LHCN-M2 (cell line): Measurements from ENCODE around the gene MGME1. TPM values are rescaled to one million over a fixed set of nuclear protein-coding genes. Genes with fewer than 3 reads are reported as not detected.

Experiments
- DNase-seq: peaks from one replicate; pipeline ENCODE4 v3.0.0-alpha.2; 2012; ENCODE audit warnings: low read depth
- total RNA-seq: library from RNA; depleted of rRNA; stranded (reverse); fragments of >200 nt; gene quantifications from 2 replicates; pipeline ENCODE4 v1.2.3, GENCODE V29; 2014

MGME1 gene
- total RNA-seq, 1 experiment from 2014 or later = 42.6 TPM

DNA sequence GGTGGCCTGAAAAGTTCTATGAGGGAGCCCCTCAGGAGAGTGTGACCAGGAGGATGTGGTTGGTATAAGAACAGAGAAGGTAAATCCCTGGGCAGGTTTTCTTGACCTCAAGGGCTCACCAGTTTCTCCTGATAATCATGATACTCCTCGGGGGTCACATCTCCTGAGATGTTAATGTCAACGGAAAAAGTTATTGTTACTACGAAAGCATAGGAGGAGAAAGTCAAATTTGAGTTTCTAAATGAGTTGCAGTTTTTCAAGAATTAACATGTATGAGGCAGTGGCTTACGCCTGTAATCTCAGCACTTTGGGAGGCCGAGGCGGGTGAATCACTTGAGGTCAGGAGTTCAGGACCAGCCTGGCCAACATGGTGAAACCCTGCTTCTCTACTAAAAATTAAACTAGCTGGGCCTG is 23.4 kb downstream of the MGME1 start:
- DNase-seq = no peak

DNA sequence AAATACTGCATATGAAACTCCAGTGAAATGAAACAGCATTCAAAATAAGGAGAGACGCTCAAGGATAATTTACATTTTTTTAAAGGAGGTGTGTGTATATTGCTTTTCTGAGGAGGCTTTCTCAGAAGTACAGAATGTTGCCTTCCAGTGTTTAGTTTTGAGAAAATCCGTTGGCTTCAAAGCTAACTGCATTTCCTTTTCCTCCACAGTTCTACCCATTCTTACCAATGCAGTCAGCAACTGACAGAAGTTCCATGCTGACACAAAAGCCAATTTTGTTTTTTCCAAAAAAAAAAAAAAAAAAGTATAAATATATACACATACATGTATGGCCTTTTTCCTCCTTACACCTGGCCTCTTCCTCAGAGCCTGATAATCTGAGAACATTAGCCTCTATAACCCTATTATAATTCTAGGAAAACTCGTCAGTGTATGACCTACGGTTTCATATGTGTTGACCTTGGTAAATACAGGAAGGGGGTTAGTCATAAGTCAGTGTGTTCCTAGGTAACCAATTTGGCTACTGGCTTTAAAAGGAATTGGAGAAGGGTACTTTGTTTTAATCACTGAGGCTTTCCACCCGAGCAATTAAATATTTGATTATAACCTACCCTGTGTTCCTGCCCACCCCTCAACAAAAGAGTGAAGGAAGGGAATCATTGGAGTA is 24.2 kb downstream of the MGME1 start:
- no peak for DNase-seq

DNA sequence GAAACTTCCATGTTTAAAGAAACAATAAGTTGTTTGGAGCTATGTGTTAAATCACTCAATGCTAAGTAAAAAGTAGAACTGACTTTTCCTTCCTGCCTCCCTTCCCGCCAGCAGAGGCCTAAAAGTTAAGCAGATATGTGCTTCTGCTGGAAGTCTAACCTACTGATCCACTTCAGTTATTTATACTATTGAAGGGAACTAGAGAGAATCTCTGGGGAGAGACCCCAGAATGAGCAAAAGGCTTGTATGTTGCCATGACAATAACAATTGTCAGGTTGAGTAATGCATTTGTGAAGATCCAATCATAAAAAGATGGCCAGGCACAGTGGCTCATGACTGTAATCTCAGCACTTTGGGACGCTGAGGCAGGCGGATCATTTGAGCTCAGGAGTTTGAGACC is 24.7 kb downstream of the MGME1 start:
- no peak for DNase-seq

DNA sequence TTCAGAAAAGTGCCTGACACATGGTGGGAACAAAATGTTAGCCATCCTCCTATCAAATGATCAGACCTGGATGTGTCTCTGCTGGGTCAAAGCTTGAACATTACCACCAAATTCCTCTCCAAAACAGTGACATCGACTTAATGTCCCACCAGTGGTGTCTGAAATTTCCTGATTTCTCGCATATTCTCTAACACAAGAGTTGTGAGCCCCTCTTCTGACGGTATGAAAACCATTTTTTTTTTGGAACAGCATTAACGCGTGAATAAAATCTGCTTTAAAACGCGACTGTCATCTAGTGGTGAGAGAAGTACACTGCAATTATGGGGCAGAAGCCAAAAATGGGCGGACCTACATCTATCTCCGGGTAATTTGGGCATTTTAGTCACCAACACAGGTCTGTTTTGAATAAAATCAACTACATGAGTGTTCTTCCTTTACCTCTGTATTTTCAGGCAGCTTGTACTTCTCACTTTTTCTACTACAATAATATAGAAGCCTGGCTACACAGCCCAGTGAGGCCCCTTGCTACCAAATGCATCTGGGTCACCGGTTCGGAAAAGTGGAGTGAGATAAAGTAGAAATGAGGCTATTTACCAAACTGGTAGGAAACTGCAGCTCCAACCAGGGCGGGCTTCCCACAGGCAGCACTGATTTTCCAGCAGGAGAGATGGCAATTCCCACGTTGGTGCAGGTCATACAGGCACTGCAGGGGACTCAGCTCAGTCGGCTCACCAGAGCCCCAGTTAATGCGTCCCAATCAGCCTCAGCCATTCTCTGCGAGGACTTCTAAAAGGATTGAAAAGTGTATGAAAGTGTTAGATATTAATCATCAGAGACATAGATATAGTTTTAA is 27.4 kb downstream of the MGME1 start:
- DNase-seq = peak; percentile 59

- no peak for DNase-seq
Observed at GRCh38 chr20:17998446-17998845, 29.6 kb downstream of the MGME1 start.

- DNase-seq = no peak
Observed at GRCh38 chr20:17999566-17999965, 30.7 kb downstream of the MGME1 start.

- peak; percentile 79 for DNase-seq
Observed at GRCh38 chr20:18001131-18001921, 32.5 kb downstream of the MGME1 start.

- DNase-seq = no peak
Observed at GRCh38 chr20:18003897-18004296, 35.1 kb downstream of the MGME1 start.

- peak; percentile 65 for DNase-seq
Observed at GRCh38 chr20:18004384-18005031, 35.7 kb downstream of the MGME1 start.

DNA sequence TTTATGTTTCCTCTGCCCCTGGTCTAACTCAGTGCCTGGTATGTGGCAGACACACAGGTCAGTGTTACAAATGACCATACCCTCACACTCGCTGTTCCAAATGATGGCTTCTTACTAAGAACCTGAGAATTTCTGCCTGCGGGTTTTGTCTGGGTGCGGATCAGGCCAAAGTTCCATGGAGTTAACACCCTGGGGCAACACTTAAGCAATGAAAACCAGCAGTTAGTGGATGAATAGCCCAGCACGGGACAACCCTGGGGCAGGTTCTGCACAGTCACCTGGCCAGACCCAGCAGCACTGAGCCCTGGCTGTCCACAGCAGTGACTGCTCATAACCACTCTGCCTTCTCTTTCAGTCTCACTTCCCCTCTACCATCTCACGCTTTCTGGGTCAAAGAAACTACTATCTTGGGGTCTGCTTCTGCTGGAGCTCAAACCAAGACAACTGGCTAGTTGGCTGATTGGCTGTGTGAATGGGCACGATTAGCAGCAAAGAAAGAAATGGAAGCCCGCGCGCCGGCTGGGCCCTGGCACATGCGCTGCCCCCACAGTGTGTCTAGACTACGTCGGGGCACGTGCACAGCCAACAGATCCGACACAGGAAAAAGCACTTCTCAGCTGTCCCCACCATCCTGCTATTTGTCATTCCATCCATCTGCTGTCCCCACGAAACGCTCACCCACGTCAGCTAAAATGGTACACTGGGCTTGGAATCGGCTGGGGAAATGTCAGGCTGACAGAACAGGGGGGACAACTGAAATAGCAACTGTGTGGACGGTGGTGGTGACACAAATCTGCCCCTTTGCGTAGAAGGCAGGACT is 36.6 kb downstream of the MGME1 start:
- no peak for DNase-seq

- DNase-seq = no peak
Observed at GRCh38 chr20:18005990-18006364, 37.2 kb downstream of the MGME1 start.

GRCh38 chr20:18006684-18007083 is 37.9 kb downstream of the MGME1 start:
- DNase-seq = no peak

GRCh38 chr20:18007534-18008292 is 38.9 kb downstream of the MGME1 start:
- no peak for DNase-seq

DNA sequence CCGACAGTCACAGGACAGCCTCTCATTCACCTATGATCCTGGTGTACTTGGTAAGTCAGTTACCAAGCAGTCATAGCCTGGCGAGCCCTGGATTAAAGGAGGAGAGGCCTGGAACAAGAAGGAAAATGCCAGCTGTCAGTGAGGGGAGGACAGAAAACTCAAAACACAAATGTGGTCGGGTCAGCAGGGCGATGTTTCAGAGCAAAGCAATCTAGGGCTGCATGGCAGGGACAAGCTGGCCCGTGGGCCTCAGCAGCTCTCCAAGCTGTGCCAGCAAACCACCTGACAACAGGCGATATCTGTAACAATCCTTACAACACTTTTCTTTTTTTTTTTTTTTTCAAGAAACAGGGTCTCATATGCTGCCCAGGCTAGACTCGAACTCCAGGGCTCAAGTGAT is 40.3 kb downstream of the MGME1 start:
- DNase-seq = no peak

DNA sequence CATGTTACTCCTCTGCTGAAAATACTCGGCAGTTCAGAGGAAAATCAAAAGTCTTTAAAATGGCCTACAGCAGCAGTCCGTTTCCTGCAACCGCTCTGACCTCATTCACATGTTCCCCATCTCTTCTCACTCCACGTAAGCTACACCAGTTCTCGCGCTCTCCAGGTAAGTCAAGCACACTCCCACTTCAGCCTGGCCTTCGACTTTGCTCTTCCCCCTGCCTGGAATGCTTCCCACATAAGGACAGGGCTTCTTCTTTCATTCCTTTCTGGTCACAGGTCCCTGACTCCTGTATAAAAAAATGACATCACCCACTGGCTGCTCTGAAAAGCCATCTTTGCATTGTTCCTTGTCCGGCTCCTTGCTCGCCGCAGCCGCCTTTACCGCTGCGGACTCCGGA is 42.7 kb downstream of the MGME1 start:
- no peak for DNase-seq

DNA sequence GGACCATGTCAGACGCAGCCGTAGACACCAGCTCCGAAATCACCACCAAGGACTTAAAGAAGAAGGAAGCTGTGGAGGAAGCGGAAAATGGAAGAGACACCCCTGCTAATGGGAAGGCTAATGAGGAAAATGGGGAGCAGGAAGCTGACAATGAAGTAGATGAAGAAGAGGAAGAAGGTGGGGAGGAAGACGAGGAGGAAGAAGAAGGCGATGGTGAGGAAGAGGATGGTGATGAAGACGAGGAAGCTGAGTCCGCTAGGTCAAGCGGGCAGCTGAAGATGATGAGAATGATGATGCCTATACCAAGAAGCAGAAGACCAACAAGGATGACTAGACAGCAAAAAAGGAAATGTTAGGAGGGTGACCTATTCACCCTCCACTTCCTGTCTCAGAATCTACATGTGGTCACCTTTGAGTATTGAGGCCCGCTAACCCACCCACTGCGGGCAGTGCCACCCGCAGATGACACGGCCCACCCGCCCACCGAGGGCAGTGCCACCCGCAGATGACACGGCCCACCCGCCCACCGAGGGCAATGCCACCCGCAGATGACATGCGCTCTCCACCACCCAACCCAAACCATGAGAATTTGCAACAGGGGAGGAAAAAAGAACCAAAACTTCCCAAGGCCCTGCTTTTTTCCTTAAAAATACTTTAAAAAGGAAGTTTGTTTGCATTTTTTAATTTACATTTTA is 43.3 kb downstream of the MGME1 start:
- no peak for DNase-seq

- DNase-seq = no peak
Observed at GRCh38 chr20:18012901-18013300, 44.1 kb downstream of the MGME1 start.

GRCh38 chr20:18014411-18014810 is 45.6 kb downstream of the MGME1 start:
- no peak for DNase-seq

GRCh38 chr20:18016772-18017171 is 48.0 kb downstream of the MGME1 start:
- DNase-seq = no peak

- no peak for DNase-seq
Observed at GRCh38 chr20:18018100-18018499, 49.3 kb downstream of the MGME1 start.
